Measurements from ENCODE around the gene DLEU7. TPM values are rescaled to one million over a fixed set of nuclear protein-coding genes. Genes with fewer than 3 reads are reported as not detected.

The DLEU7 gene
- total and polyA plus RNA-seq, 10 of the 15 experiments (the other 5 are each of a cell fraction or from before 2014, with no cell fraction given): not detected

GRCh38 chr13:50864492-50864891 lies 21.0 kb upstream of the DLEU7 start (continued):
- no peak for TF ChIP-seq ZBTB11 (CRISPR knock-in tag; IDR thresholded peaks at IDR 0.05)
- TF ChIP-seq PKNOX1 (IDR thresholded peaks at IDR 0.05): no peak
- TF ChIP-seq EED (IDR thresholded peaks at IDR 0.05; ENCODE audit: low read depth): no peak
- no peak for TF ChIP-seq MEF2B (IDR thresholded peaks at IDR 0.05; ENCODE audit: partially characterized antibody, poor library complexity, severe bottlenecking)
- no peak for TF ChIP-seq E4F1 (IDR thresholded peaks at IDR 0.05; ENCODE audit: borderline replicate concordance, partially characterized antibody)
- TF ChIP-seq EZH2 (IDR thresholded peaks at IDR 0.05; ENCODE audit: borderline replicate concordance, control insufficient read depth, low read depth, low read length): no peak

Measured in GM12878 (cell line).